Germinal center (tissue), 1 donor: ENCODE measurements around the gene F13A1.

Experiments
- DNase-seq: peaks from one replicate; pipeline ENCODE4 v3.0.0; 2012; ENCODE audit warnings: mixed read lengths, low spot score

The F13A1 gene

DNA sequence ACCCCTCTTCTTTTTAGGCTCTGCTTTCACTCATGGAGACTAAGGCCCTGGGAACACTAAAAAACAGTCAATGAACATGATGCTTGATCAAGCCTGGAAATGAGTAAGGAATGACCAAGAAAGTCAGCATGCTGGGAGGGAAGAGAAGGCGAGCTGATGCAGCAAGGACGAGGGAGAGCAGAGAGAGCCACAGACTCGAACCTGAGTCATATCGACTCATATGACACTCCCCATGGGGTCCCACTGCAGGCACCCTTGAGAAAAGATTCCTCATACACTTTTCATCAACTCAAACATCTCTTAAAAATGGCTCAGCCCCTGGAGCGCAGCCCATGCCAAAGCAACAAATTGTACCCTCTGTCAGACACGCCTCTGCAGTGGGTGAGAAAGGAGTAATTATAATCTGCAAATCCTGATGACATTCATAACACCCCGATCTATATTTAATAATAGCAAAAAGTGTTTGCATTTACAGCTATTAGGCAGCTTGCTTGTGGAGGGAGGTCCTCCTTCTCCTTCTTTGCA, 127.2 kb downstream of the F13A1 start:
- no peak for DNase-seq

DNA sequence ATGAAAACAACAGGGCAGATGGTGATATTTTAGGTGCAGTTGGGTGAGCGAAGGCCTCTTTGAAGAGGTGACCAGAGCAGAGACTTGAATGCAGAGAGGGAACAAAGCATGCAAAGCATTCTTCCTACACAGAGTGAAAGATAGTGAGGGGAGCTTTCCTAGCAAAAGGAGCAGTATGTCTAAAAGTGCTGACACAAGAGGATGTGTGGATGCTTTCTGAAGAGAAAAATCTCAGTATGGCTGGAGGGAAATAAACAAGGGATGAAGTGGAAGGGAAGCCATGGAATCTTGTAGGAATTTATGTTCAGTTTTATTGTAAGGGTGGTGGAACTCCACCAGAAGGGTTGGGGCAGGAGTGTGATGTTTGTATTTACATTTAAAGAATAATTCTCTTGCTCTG, 128.6 kb downstream of the F13A1 start:
- DNase-seq: no peak

DNA sequence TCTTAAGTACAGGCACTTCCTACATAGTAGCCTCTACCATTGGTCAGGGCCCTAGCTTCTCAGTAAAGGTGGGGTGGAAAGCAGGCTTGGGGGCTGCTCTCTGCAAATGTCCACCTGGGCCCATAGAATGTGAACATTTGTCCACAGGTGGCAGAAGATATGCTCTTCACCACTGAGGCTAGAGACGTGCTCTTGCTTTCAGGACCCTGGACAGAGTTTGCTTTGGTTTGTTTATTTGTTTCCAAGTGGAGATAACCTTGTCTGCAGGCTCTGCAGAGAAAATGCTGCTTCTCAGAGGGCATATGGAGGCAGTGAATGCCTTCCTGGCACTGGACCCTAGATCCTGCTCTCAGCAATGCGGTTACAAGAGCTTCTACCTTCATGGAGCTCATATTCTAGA, 129.0 kb downstream of the F13A1 start:
- no peak for DNase-seq

DNA sequence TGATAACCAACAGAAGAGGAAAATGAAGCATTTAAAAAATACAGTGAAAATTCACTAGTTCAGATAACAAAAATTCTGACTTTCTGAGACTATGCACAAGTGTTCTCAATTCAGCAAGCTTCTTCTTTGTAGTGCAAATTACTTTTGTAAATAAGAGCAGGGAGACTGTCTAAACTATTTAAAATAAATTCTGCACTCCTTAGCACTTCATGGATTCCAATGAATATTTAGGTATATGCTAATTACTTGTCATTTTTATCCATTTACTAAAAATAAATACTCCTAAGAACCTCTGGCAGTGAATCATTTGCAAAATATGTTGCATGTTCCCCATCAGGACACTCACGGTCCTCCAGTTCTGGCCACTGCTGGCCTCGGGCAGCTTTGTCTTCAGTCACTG, 139.8 kb downstream of the F13A1 start:
- DNase-seq: no peak

DNA sequence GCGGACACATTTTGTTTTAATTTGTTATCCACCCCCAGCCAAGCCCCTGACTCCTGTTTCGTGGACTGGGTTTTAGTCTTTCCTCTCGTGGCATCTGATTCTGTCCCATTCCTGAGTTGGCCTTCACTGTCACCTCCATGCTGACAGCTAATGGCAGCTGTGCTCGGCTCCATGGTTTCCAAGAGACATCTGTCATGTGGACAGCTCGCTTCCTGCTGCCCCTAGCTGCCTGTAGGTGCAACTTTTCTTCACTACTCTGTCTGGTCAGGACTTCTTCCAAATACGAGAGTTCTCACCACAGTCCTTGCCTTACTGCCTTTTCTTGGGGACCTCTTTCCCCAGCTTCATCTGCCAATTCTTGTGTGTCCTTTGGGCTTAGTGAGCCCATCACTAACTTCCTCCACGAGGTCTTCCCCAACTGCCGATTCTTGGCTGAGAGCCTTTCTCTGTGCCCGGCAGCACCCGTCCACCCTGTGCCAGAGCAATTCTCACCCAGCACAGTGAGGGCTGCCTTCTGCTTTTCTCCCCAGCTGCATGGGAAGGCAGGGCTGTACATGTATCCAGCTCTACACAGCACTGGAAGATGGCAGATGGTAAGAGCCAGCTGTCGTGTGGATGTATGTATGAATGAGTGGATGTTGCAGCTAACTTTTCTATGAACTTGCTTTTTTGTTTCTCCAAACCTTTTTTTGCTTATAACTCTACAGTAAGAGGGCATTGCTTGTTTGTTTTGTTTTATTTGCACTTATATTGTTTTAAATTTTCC, 140.4 kb downstream of the F13A1 start:
- no peak for DNase-seq

DNA sequence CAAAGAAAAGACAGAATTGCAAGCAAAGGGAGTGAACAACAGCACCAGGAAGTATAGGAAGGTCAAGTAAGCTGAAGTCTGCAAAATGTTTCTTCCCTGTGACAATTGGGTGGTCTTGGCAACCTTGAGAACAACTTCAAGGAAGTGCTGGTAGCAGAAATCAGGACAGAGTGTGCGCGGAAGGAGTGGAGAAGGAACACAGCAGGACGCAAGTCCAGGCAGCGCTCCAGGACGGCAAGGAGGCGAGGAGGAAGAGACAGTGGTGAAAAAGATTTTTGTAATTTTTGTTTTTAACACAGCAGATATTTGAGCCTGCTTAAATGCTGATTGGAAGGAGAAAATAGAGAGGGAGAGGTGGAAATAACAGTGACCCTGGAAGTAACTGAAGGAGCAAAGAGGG, 141.7 kb downstream of the F13A1 start:
- DNase-seq: no peak

DNA sequence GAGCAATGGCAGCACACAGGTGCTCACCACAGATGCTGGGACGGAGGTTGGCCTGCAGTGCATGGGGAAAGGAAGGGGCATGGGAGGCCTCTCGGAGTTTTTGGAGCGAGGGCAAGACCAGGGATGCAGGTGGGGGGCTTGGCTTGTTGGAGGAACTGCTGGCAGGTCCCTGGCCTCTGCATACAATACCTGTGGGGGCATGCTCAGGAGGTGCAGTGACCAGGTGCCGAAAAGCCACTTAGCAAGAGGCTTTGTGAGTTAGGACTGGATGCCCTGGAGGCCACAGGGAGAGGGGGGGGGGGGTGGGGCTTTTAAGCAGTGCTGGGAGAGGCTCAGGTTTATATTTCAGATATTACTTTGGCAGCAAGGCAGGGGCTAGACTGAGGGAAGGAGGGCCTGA, 142.7 kb downstream of the F13A1 start:
- no peak for DNase-seq

DNA sequence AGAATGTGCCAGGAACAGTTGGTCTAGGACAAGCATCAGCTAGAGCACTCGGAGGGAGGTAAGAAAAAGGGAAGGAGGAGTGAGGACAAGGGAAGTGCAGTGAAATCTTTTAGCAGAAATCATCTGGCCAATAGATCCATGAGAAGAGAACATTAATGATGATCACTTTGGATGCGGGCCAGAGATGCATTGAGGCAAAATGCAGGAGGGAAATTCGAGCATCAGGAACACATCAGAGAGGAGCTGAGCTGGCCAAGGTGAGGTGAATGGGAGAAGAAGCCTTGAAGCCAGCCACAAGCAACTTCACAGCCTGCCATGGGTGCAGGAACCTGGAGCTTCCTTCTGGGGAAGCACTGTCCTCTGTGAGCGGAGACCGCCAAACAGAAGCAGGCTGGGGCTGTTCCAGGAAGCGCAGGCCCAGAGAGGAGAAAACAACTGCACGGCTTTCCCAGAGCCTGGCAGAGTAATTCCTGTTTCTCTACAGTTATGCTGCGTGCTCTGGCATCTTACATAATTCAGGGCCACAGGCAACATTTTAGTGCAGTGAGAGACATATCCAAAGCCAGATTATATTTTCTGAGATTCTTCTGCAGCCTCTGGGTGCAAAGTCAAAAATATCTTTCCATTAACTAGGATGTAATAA, 143.8 kb downstream of the F13A1 start:
- no peak for DNase-seq

DNA sequence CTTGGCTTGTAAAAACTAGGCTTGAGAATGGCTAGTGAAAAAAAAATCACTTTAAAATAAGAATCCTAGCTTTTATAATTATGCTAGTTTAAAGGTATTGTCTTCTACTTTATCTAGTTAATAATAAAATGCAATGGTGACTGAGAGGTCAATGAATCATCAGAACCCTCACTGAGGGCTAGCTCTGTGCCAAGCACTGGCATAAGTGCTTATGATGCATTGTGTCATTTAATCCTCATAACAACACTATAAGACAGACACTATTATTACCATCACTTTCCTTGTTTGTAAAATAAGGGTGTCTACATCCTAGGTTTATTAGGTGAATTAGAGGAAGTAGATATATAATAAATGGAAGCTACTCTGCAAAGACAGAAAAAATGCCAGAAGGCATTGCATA, 144.3 kb downstream of the F13A1 start:
- DNase-seq: no peak

DNA sequence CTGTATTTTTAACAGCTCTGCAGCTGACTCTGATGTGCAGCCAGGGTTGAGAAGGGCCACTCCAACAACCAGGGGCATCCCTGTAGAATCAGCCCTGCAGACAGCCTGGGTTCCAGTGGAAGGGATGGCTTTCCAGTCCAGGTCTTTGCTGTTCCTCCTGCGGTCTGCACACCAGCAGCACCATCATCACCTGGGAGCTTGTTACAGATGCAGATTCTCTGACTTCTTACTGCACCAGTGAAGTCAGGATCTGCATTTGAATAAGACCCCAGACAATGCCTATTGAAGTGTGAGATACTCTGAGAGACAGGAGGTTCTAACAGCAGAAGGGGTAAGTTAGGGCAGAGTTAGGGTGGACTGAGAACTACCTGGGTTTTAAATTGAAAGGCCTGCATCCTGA, 151.3 kb downstream of the F13A1 start:
- no peak for DNase-seq

DNA sequence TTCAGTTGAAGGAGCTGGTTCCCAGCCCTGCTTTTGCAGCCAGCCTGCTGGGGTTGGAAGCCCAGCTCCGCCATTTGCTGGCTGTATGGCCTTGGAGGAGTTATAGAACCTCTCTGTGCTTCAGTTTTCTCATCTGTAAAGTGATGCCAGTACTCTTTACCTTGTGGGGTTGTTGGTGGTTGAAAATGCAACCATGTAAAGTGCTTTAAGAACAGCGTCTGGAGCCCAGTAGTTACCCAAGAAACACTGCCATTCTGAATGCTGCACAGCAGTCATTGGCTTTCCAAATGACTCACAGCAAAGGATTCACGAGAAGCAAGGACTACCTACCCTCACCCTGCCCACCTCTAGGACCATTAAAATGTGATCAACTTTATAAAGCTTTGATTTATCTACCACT, 154.4 kb downstream of the F13A1 start:
- DNase-seq: no peak

DNA sequence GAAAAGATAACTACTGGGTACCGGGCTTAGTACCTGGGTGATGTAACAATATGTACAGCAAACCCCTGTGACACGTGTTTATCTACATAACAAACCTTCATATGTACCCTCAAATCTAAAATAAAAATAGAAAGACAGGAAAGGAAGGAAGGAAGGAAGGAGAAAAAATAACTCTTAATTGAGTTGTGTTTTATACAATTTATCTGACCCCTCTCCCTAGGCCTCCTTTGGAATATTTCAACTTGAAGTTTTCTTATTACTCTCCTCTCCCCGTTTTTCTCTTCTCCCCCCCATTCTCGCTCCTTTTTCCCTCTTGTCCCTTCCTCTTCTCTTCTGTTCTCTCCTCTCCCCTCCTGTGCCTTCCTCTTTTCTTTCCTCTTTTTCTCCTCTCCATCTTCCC, 156.1 kb downstream of the F13A1 start:
- DNase-seq: no peak

DNA sequence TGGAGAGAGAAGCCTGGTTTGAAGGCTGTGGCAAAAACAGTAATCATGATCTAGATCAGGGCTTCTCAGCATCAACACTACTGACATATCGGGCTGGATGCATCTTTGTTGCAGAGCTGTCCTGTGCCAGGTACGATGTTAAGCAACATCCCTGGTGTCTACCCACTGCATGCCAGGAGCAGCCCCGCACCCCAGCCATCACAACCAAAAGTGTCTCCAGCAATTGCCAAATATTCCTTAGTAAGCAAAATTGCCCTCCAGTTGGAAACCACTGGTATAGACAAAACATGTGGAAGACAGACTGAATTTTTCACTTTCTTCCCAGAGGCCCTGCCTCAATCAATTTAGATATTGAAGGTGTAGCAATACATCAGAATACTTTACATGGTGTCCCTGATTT, 166.1 kb downstream of the F13A1 start:
- no peak for DNase-seq

DNA sequence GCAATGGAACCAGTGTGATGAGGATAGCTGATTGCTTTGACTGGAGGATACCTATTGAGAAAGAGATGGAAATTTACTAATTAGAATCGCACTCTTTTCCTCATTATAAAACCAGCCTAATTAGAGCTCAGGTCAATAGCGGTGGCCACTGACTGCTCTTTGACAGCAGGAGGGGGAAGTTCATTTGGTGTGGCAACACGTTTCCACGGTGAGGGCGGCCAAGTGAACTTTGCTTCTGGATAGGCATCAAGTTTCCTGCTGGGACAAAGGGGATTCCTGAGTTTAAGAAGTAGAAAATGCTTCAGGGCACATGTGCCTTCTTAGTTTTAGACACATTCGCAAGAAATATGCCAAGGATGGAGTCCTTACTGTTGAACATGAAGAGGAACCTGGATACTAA, 168.4 kb downstream of the F13A1 start:
- DNase-seq: no peak

DNA sequence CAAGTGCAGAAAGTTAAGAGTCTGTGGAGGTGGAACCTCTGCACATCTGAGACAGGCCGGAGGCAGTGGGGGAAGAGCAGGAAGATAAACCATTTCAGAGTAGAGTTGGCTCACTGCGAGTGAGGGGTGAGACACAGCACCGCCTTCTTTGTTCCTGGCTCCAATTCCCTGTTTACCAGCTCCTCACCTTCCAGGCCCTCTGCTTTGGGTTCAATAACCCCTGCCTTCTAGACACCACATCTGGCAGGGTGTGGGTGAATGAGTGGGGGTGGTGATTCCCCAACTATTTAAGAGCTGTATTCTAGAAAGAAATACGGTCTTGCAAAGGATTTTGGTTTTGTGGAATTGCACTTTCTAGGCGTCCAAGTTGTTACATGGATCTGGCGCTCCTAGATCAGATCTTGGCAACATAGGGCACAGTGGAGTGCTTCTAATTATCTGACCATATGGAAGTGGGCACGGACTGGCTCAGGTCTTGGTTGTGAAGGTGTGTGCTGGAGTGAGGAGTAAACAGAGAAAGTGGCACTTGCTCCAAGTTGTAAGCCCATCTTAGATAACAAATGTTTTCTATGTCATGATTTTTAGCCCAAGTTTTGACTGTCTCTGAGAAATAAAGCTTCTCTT, 172.2 kb downstream of the F13A1 start:
- no peak for DNase-seq

DNA sequence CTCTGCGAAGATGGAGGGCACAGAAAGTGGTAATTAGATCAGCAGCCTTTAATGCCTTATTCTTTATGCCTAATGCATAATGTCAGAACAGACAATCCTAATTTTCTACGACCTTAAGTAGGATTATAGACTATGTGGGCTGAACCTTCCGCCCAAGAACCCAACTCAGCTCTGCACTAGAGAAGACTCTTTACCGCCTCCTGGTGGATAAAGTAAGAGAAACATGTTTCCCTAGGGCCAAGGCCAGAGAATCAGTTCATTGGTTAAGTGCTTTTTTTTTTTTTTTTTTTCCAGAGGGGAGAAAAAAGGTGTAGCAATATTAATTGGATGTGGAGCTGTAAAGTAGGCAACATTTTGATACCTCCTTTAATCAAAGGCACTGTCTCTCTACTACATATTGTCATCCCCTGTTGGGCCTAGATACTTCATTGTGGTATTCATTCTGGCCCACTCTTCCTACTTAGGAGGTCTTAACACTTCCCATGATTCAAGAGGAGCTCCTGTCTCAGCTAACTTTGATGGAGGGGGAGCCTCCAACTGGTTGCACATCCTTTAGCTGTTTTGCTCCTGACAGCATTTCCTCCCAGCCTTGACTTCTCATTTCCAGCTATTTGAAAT, 188.9 kb downstream of the F13A1 start:
- DNase-seq: peak; percentile 59

DNA sequence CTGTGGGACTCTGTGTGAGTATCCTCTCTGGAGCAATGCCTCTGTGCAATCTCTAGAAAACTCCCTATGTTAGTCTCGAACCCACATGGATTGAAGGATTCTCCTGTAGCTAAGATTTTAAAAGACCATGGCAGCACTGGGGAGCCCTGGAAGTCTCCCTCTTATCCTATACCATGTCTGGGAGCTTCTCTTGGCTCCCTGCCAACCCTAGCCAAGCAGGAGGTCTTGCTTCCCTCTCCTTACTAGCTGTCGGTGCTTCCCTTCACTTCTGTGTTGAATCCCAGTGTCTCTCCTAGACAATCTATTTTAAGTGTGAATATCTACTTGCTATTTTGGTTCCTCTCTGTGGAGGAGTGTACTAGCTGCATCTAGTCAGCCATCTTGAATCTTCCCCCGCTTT, 195.0 kb downstream of the F13A1 start:
- no peak for DNase-seq

DNA sequence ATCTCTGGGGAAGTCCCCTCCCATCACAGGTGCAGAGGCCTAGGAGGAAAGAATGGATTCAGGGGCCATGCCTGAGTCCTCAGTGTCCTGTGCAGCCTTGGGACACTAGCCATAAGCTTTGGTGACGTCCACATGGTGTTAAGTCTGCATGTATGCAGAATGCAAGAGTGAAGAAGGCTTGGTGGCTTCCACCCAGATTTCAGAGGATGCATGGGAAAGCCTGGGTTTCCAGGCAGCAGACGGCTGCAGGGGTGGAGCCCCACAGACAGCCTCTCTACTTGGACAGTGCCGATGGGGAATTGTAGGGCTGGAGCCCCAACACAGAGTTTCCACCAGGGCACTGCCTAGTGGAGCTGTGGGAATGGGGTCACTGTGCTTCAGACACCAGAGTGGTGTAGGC, 196.7 kb downstream of the F13A1 start:
- no peak for DNase-seq

DNA sequence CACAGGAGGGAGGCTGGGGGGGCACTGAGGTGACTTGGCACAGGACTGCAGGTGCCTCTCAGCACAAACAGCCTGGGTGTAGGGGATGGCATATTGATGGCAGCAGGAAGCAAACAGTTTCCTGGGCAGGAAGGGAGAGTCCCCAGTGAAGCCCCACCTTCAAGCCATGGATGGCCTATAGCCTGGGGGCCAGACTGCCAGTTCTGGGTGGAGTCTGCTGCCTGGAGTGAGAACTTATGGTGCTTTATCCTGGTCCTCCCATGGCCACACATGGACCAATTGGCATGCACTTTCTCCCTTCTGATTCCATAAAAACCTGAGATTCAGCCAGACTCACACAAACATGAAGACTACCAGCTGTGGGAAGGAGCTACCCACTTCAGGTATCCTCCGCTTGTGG, 198.5 kb downstream of the F13A1 start:
- DNase-seq: no peak

DNA sequence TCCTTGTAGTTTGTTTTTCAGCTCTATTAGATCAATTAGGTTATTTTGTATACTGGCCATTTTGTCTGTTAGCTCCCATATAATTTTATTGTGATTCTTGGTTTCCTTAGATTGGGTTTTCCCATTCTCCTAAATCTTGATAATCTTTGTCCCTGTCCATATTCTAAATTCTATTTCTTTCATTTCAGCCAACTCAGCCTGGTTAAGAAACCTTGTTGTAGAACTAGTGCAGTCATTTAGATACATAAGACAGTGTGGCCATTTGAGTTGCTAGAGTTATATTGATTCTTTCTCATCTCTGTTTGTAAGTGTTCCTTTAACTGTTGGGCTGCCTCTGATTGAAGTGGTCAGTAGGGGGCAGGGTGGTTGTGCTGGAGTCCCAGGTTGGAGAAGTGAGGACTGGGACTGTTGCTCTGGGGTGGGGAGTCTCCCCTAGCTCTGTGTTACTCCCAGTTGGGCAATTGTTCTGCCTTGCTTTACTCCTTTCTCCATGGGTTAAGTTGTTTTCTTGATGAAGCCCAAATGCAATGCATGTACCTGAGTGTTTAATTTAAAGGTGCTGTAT, 214.9 kb downstream of the F13A1 start:
- no peak for DNase-seq
